ENCODE data around the gene STIM2. TPM values are rescaled to one million over a fixed set of nuclear protein-coding genes. Genes with fewer than 3 reads are reported as not detected.

The STIM2 gene
- total and polyA plus RNA-seq, 10 of the 15 experiments (the other 5 are each of a cell fraction or from before 2014, with no cell fraction given) = 4.7 to 41.5 (median 16.9) TPM

- TF ChIP-seq RAD21 (IDR thresholded peaks at IDR 0.05; ENCODE audit: insufficient read depth, low read depth, low read length) (peak; percentile 58), RCOR1 (conservative IDR thresholded peaks at IDR 0.05; ENCODE audit: low read depth, low read length) (no peak), POLR2A (IDR thresholded peaks at IDR 0.05; ENCODE audit: low read depth, low read length) (peak; percentile 90), ZNF207 (IDR thresholded peaks at IDR 0.05; ENCODE audit: borderline replicate concordance) (no peak; the same call in 1 of the 2 replicates), SMAD1 (IDR thresholded peaks at IDR 0.05; ENCODE audit: low read depth, partially characterized antibody) (no peak), TCF3 (IDR thresholded peaks at IDR 0.05; ENCODE audit: borderline replicate concordance, insufficient read depth, low read depth, low read length) (no peak; the same call in 1 of the 2 replicates), NR2C2 (IDR thresholded peaks at IDR 0.05; ENCODE audit: borderline replicate concordance, control insufficient read depth, insufficient read length, low read depth) (no peak), NR2F1 (conservative IDR thresholded peaks at IDR 0.05) (no peak), IKZF1 (conservative IDR thresholded peaks at IDR 0.05) (peak; percentile 82), HDAC2 (IDR thresholded peaks at IDR 0.05) (no peak), SMARCA5 (IDR thresholded peaks at IDR 0.05) (peak; percentile 59; the same call in 1 of the 2 replicates), DPF2 (IDR thresholded peaks at IDR 0.05) (no peak), IRF4 (IDR thresholded peaks at IDR 0.05; ENCODE audit: low read depth, low read length) (0 out of 2 replicates have a peak, but pooled peaks have one; percentile 40), BMI1 (IDR thresholded peaks at IDR 0.05; ENCODE audit: borderline replicate concordance) (no peak), SIX5 (IDR thresholded peaks at IDR 0.05; ENCODE audit: low read depth, low read length, severe bottlenecking) (no peak), MTA3 (IDR thresholded peaks at IDR 0.05; ENCODE audit: borderline replicate concordance, low read length) (no peak), TCF12 (IDR thresholded peaks at IDR 0.05; ENCODE audit: low read depth, low read length) (no peak), SPI1 (IDR thresholded peaks at IDR 0.05; ENCODE audit: borderline replicate concordance, insufficient read depth, low read depth, low read length) (no peak), CHD4 (IDR thresholded peaks at IDR 0.05) (no peak), STAT3 (IDR thresholded peaks at IDR 0.05; ENCODE audit: low read depth, low read length) (no peak), E2F8 (IDR thresholded peaks at IDR 0.05; ENCODE audit: low read depth, partially characterized antibody) (no peak), ZBTB11 (CRISPR knock-in tag; IDR thresholded peaks at IDR 0.05) (no peak)
- TF ChIP-seq, protein P1, sequence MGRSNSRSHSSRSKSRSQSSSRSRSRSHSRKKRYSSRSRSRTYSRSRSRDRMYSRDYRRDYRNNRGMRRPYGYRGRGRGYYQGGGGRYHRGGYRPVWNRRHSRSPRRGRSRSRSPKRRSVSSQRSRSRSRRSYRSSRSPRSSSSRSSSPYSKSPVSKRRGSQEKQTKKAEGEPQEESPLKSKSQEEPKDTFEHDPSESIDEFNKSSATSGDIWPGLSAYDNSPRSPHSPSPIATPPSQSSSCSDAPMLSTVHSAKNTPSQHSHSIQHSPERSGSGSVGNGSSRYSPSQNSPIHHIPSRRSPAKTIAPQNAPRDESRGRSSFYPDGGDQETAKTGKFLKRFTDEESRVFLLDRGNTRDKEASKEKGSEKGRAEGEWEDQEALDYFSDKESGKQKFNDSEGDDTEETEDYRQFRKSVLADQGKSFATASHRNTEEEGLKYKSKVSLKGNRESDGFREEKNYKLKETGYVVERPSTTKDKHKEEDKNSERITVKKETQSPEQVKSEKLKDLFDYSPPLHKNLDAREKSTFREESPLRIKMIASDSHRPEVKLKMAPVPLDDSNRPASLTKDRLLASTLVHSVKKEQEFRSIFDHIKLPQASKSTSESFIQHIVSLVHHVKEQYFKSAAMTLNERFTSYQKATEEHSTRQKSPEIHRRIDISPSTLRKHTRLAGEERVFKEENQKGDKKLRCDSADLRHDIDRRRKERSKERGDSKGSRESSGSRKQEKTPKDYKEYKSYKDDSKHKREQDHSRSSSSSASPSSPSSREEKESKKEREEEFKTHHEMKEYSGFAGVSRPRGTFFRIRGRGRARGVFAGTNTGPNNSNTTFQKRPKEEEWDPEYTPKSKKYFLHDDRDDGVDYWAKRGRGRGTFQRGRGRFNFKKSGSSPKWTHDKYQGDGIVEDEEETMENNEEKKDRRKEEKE (IDR thresholded peaks at IDR 0.05) = no peak
Observed at GRCh38 chr4:26860157-26860921, at the start of gene STIM2 (continued).

All from GM12878 (cell line).